Transverse colon (tissue), 4 donors: ENCODE results near the gene TLK2. TPM values are rescaled to one million over a fixed set of nuclear protein-coding genes. Genes with fewer than 3 reads are reported as not detected.

Experiments
- DNase-seq: peaks from one replicate; pipeline ENCODE4 v3.0.0-alpha.2; 2019
- H3K27ac ChIP-seq, 4 donors: fragments of 200-600 bp; sonication (generic); 2 replicates each; pipeline ENCODE4 v1.5.1; 2016 to 2018; ENCODE audit warnings: inconsistent platforms in 4 of 4
- H3K27me3 ChIP-seq: fragments of 200-600 bp; sonication (generic); 2 replicates; pipeline ENCODE4 v1.5.1; 2017; ENCODE audit warnings: inconsistent platforms
- H3K36me3 ChIP-seq, 4 donors: fragments of 200-600 bp; sonication (generic); 2 replicates each; pipeline ENCODE4 v1.5.1; 2017 to 2019; ENCODE audit warnings: inconsistent platforms in 4 of 4
- H3K4me1 ChIP-seq, 4 donors: fragments of 200-600 bp; sonication (generic); 2 replicates each; pipeline ENCODE4 v1.5.1; 2017 to 2020; ENCODE audit warnings: inconsistent platforms in 4 of 4
- H3K4me3 ChIP-seq, 4 donors: fragments of 200-600 bp; sonication (generic); 1 replicate in 1 of 4; 2 replicates in 3 of 4; pipeline versions ENCODE4 v1.5.1 to v1.6.1; 2017 to 2019; ENCODE audit warnings: inconsistent platforms in 4 of 4
- H3K9me3 ChIP-seq, 2 donors: fragments of 200-600 bp; sonication (generic); 2 replicates each; pipeline ENCODE4 v1.5.1; 2017 to 2019; ENCODE audit warnings: inconsistent platforms in 2 of 2
- CTCF ChIP-seq, 5 experiments: fragments of 200-600 bp in 3 of 5; fragments of 450-650 bp in 2 of 5; sonication (generic) in 3 of 5; IDR thresholded peaks; 1 replicate in 2 of 5; 2 replicates in 3 of 5; pipeline ENCODE4 v1.5.1; 2016 to 2017; ENCODE audit warnings: antibody characterized with exemption in 5 of 5, inconsistent platforms in 3 of 5, mild to moderate bottlenecking in 2 of 5, moderate library complexity in 1 of 5
- EP300 ChIP-seq: sonication (generic); formaldehyde crosslinking; IDR thresholded peaks from one replicate; pipeline ENCODE4 v1.6.1; 2017; ENCODE audit warnings: antibody characterized with exemption, low read depth
- POLR2A ChIP-seq: fragments of 450-650 bp; IDR thresholded peaks from one replicate; pipeline ENCODE4 v1.6.1; 2016; ENCODE audit warnings: antibody characterized with exemption, mild to moderate bottlenecking, moderate library complexity
- POLR2AphosphoS5 ChIP-seq, 3 donors: sonication (generic); formaldehyde crosslinking; IDR thresholded peaks; one replicate each; pipeline ENCODE4 v1.6.1; 2016; ENCODE audit warnings: antibody characterized with exemption in 3 of 3
- WGBS, 2 donors: methylation state at CpG; one replicate each; pipeline ENCODE4 v1.1.5; 2018; ENCODE audit warnings: low coverage in 1 of 2; 5-methylcytosine and 5-hydroxymethylcytosine counted together
- in situ Hi-C, 4 donors: fragments of 200-750 bp; cut with MboI; loops; one replicate each; pipeline versions ENCODE4 v1.15.0 to v1.15.1; 2017; ENCODE audit warnings: low sequenced_read_pairs in 3 of 4, low pct_ligation_motif_present in 1 of 4, low pct_unique_long_range_greater_than_20kb in 1 of 4
- intact Hi-C: fragments of 100-400 bp; cut with DNase I; formaldehyde crosslinking; loops from one replicate; pipeline ENCODE4 v1.15.1; 2023; ENCODE audit warnings: low total_unique reads
- total RNA-seq, 4 donors: library from RNA; depleted of rRNA; stranded (reverse); fragments of >200 nt; gene quantifications; one replicate each; pipeline ENCODE4 v1.1.0, GENCODE V29; 2016

TLK2 gene
- total RNA-seq, 4 donors from 2014 or later, result 36.6 to 146 (median 46.7) TPM

- Histone ChIP-seq H3K4me3 (no peak overlapping the region), H3K4me1 (no peaks in the 10 kb centered on the region), H3K9me3 (no peaks in the 10 kb centered on the region), H3K27me3 (no peaks in the 10 kb centered on the region), H3K27ac (no peak overlapping the region), H3K36me3 (peaks cover 0 to 34% (median 12%) of the 10 kb centered on the region in 4 donors)
- intact Hi-C loops, result loop anchor here (5.0 kb wide), 1 partner anchor 953 kb away; no protein-coding TSS in a partner anchor
- no peak for DNase-seq
- no peak for TF ChIP-seq POLR2AphosphoS5 (IDR thresholded peaks at IDR 0.05)
- no peak for TF ChIP-seq POLR2A
- TF ChIP-seq CTCF (IDR thresholded peaks at IDR 0.05), result no peak
- TF ChIP-seq EP300, result no peak
- WGBS, 2 donors, result 75 to 84% methylated on average over 5 to 6 of the region's 6 CpGs
- in situ Hi-C loops, result no loop called here
Observed at GRCh38 chr17:62614142-62614541, 135.5 kb downstream of the TLK2 start.

- H3K27me3 ChIP-seq, result no peaks in the 10 kb centered on the region
- H3K9me3 ChIP-seq, result no peaks in the 10 kb centered on the region
- H3K4me3 ChIP-seq, result no peak overlapping the region
- DNase-seq, result no peak
- TF ChIP-seq POLR2A (no peak), CTCF (IDR thresholded peaks at IDR 0.05) (no peak), EP300 (no peak), POLR2AphosphoS5 (IDR thresholded peaks at IDR 0.05) (no peak)
- in situ Hi-C loops (no loop called here), intact Hi-C loops (no loop called here)
- no peak overlapping the region for H3K27ac ChIP-seq
- 78 to 94% methylated on average over 1 to 4 of the region's 4 CpGs for WGBS, 2 donors
- peaks cover 0 to 20% (median 8%) of the 10 kb centered on the region in 4 donors for H3K36me3 ChIP-seq
- no peaks in the 10 kb centered on the region for H3K4me1 ChIP-seq
Observed at GRCh38 chr17:62615503-62615902, 136.9 kb downstream of the TLK2 start.

GRCh38 chr17:62616993-62617893 lies 138.6 kb downstream of the TLK2 start:
- no peaks in the 10 kb centered on the region for H3K4me1 ChIP-seq
- peaks cover 0 to 11% (median 4%) of the 10 kb centered on the region in 4 donors for H3K36me3 ChIP-seq
- TF ChIP-seq POLR2A, result no peak
- no peak for TF ChIP-seq EP300
- TF ChIP-seq POLR2AphosphoS5 (IDR thresholded peaks at IDR 0.05), result no peak
- no peak for TF ChIP-seq CTCF (IDR thresholded peaks at IDR 0.05)
- intact Hi-C loops (no loop called here), in situ Hi-C loops (no loop called here)
- H3K9me3 ChIP-seq, result no peaks in the 10 kb centered on the region
- H3K27me3 ChIP-seq, result no peaks in the 10 kb centered on the region
- WGBS, 2 donors, result 81 to 84% methylated on average over 3 to 8 of the region's 8 CpGs
- no peak overlapping the region for H3K27ac ChIP-seq
- no peak for DNase-seq
- no peak overlapping the region for H3K4me3 ChIP-seq

- Histone ChIP-seq H3K9me3 (no peaks in the 10 kb centered on the region), H3K36me3 (peaks cover 0 to 10% (median 4%) of the 10 kb centered on the region in 4 donors), H3K27me3 (no peaks in the 10 kb centered on the region), H3K27ac (no peak overlapping the region), H3K4me3 (no peak overlapping the region), H3K4me1 (no peaks in the 10 kb centered on the region)
- intact Hi-C loops, result no loop called here
- 90 to 100% methylated on average over 1 to 6 of the region's 6 CpGs for WGBS, 2 donors
- in situ Hi-C loops, result no loop called here
- DNase-seq, result no peak
- TF ChIP-seq POLR2AphosphoS5 (IDR thresholded peaks at IDR 0.05) (no peak), CTCF (IDR thresholded peaks at IDR 0.05) (no peak), POLR2A (no peak), EP300 (no peak)
Observed at GRCh38 chr17:62617894-62618472, 139.4 kb downstream of the TLK2 start.
